Body of pancreas (tissue), 4 donors: ENCODE measurements around the gene TARP.

ENCODE experiments used
- ATAC-seq: fragments of 150-250 bp; one replicate; pipeline ENCODE4 v1.9.1; 2016
- DNase-seq, 4 donors: peaks; one replicate each; pipeline ENCODE4 v3.0.0-alpha.2; 2019
- H3K27ac ChIP-seq, 4 donors: fragments of 200-600 bp; sonication (generic); 1 replicate in 3 of 4; 2 replicates in 1 of 4; pipeline versions ENCODE4 v1.5.1 to v1.6.1; 2016 to 2019; ENCODE audit warnings: mild to moderate bottlenecking in 1 of 4, mixed read lengths in 1 of 4, moderate library complexity in 1 of 4
- H3K27me3 ChIP-seq, 2 donors: fragments of 200-600 bp; sonication (generic); one replicate each; pipeline ENCODE4 v1.6.0; 2016; ENCODE audit warnings: mild to moderate bottlenecking in 1 of 2
- H3K36me3 ChIP-seq, 2 donors: fragments of 200-600 bp; sonication (generic); replicated peaks in 1 of 2; 2 replicates each; pipeline ENCODE4 v1.5.1; 2016; ENCODE audit warnings: low read depth in 2 of 2; ENCODE audit not compliant: insufficient read depth in 1 of 2
- H3K4me1 ChIP-seq: fragments of 200-600 bp; sonication (generic); one replicate; pipeline ENCODE4 v1.6.0; 2016
- H3K4me3 ChIP-seq, 2 donors: fragments of 200-600 bp; sonication (generic); 1 replicate in 1 of 2; 2 replicates in 1 of 2; pipeline ENCODE4 v1.5.1; 2016 to 2019
- H3K9me3 ChIP-seq, 3 donors: fragments of 200-600 bp; sonication (generic); 1 replicate in 2 of 3; 2 replicates in 1 of 3; pipeline ENCODE4 v1.5.1; 2016
- CTCF ChIP-seq, 7 experiments: fragments of 450-650 bp in 4 of 7; fragments of 200-600 bp in 3 of 7; sonication (generic) in 3 of 7; IDR thresholded peaks; one replicate each; pipeline ENCODE4 v1.5.1; 2016 to 2019; ENCODE audit warnings: antibody characterized with exemption in 7 of 7
- POLR2A ChIP-seq, 3 donors: fragments of 450-650 bp; IDR thresholded peaks; one replicate each; pipeline ENCODE4 v1.6.1; 2016; ENCODE audit warnings: antibody characterized with exemption in 3 of 3, mild to moderate bottlenecking in 2 of 3
- WGBS, 2 donors: methylation state at CpG; one replicate each; pipeline ENCODE4 v1.1.5; 2017; 5-methylcytosine and 5-hydroxymethylcytosine counted together
- intact Hi-C: fragments of 100-400 bp; cut with DNase I; formaldehyde crosslinking; loops from one replicate; pipeline ENCODE4 v1.15.1; 2023

The TARP gene

GRCh38 chr7:38273286-38273995 lies at the start of gene TARP:
Gene TARP (minus strand): TSS chr7:38273636.
- 19 to 29% methylated on average over 2 of the region's 2 CpGs for WGBS, 2 donors
- no peak within 1 kb of the TSS for H3K27ac ChIP-seq
- H3K4me1 ChIP-seq = no peaks in the 10 kb centered on the region
- TF ChIP-seq POLR2A (IDR thresholded peaks at IDR 0.05) (no peak), CTCF (IDR thresholded peaks at IDR 0.05) (no peak)
- no peaks in the 10 kb centered on the region for H3K36me3 ChIP-seq
- no peak for DNase-seq
- no peaks in the 10 kb centered on the region for H3K27me3 ChIP-seq
- intact Hi-C loops = no loop called here
- no peaks in the 10 kb centered on the region for H3K9me3 ChIP-seq
- no peak for ATAC-seq
- H3K4me3 ChIP-seq = no peak within 1 kb of the TSS

GRCh38 chr7:38323156-38323555 lies 49.7 kb upstream of the TARP start:
- Histone ChIP-seq H3K27ac (no peak overlapping the region), H3K4me1 (no peaks in the 10 kb centered on the region), H3K9me3 (no peaks in the 10 kb centered on the region), H3K27me3 (no peaks in the 10 kb centered on the region), H3K4me3 (no peak overlapping the region), H3K36me3 (no peaks in the 10 kb centered on the region)
- DNase-seq (no peak), ATAC-seq (no peak)
- intact Hi-C loops = no loop called here
- TF ChIP-seq CTCF (IDR thresholded peaks at IDR 0.05) (no peak), POLR2A (IDR thresholded peaks at IDR 0.05) (no peak)
- WGBS, 2 donors = 47 to 98% methylated on average over 3 of the region's 3 CpGs

GRCh38 chr7:38322461-38322860 lies 49.0 kb upstream of the TARP start:
- WGBS, 2 donors = 75 to 99% methylated on average over 3 to 5 of the region's 5 CpGs

GRCh38 chr7:38321967-38322366 lies 48.5 kb upstream of the TARP start:
- intact Hi-C loops = no loop called here
- TF ChIP-seq CTCF (IDR thresholded peaks at IDR 0.05) (no peak), POLR2A (IDR thresholded peaks at IDR 0.05) (no peak)
- DNase-seq = no peak
- no peaks in the 10 kb centered on the region for H3K36me3 ChIP-seq
- no peak for ATAC-seq
- no peak overlapping the region for H3K4me3 ChIP-seq
- no peaks in the 10 kb centered on the region for H3K4me1 ChIP-seq
- no peaks in the 10 kb centered on the region for H3K27me3 ChIP-seq
- WGBS, 2 donors = 82 to 95% methylated on average over 2 of the region's 2 CpGs
- H3K9me3 ChIP-seq = no peaks in the 10 kb centered on the region
- no peak overlapping the region for H3K27ac ChIP-seq

More at GRCh38 chr7:38322461-38322860, 49.0 kb upstream of the TARP start:
- Histone ChIP-seq H3K4me1 (no peaks in the 10 kb centered on the region), H3K4me3 (no peak overlapping the region), H3K27ac (no peak overlapping the region), H3K36me3 (no peaks in the 10 kb centered on the region), H3K27me3 (no peaks in the 10 kb centered on the region), H3K9me3 (no peaks in the 10 kb centered on the region)
- no peak for ATAC-seq
- intact Hi-C loops = no loop called here
- DNase-seq = no peak
- no peak for TF ChIP-seq CTCF (IDR thresholded peaks at IDR 0.05)
- no peak for TF ChIP-seq POLR2A (IDR thresholded peaks at IDR 0.05)

- no peaks in the 10 kb centered on the region for H3K36me3 ChIP-seq
Measured at GRCh38 chr7:38321515-38321944, 48.1 kb upstream of the TARP start.

More at GRCh38 chr7:38321515-38321944, 48.1 kb upstream of the TARP start:
- peak in 1 of 4 donors; percentile 27 for DNase-seq
- no peak for ATAC-seq
- H3K4me3 ChIP-seq = no peak overlapping the region
- H3K9me3 ChIP-seq = no peaks in the 10 kb centered on the region
- H3K27ac ChIP-seq = no peak overlapping the region
- intact Hi-C loops = no loop called here
- WGBS, 2 donors = 50 to 68% methylated on average over 3 of the region's 3 CpGs
- TF ChIP-seq POLR2A (IDR thresholded peaks at IDR 0.05) (no peak), CTCF (IDR thresholded peaks at IDR 0.05) (no peak)
- H3K4me1 ChIP-seq = no peaks in the 10 kb centered on the region
- no peaks in the 10 kb centered on the region for H3K27me3 ChIP-seq
